ENCODE measurements around the gene KRTAP5-5.
A peak's percentile ranks its signal among the peaks of the same experiment; 100 is the strongest.
"Not testable (repeated sequence)": the region's sequence is repeated elsewhere in the genome, so short reads cannot be mapped to it uniquely, and the experiment has no call there.

Gene KRTAP5-5

GRCh38 chr11:1641096-1641495 is 11.5 kb downstream of the KRTAP5-5 start:
- DNase-seq (ENCODE audit: low read depth in 2 of 3, low spot score in 2 of 3), result no peak

- DNase-seq (ENCODE audit: low read depth in 2 of 3, low spot score in 2 of 3), result no peak
These were observed 12.9 kb downstream of the KRTAP5-5 start for GRCh38 chr11:1642288-1643145.

- DNase-seq (ENCODE audit: low read depth in 2 of 3, low spot score in 2 of 3), result no peak
These were observed 13.6 kb downstream of the KRTAP5-5 start for GRCh38 chr11:1643146-1643690.

GRCh38 chr11:1644601-1645356 is 15.2 kb downstream of the KRTAP5-5 start:
- DNase-seq (ENCODE audit: low read depth in 2 of 3, low spot score in 2 of 3), result no peak

GRCh38 chr11:1645357-1645821 is 15.8 kb downstream of the KRTAP5-5 start:
- no peak for DNase-seq (ENCODE audit: low read depth in 2 of 3, low spot score in 2 of 3)

GRCh38 chr11:1646540-1646939 is 17.0 kb downstream of the KRTAP5-5 start:
- not testable (repeated sequence) for DNase-seq (ENCODE audit: low read depth in 2 of 3, low spot score in 2 of 3)

- no peak for DNase-seq (ENCODE audit: low read depth in 2 of 3, low spot score in 2 of 3)
These were observed 18.5 kb downstream of the KRTAP5-5 start for GRCh38 chr11:1647901-1648652.

- no peak for DNase-seq (ENCODE audit: low read depth in 2 of 3, low spot score in 2 of 3)
These were observed 19.3 kb downstream of the KRTAP5-5 start for GRCh38 chr11:1648653-1649420.

GRCh38 chr11:1650034-1650917 is 20.7 kb downstream of the KRTAP5-5 start:
- DNase-seq (ENCODE audit: low read depth in 2 of 3, low spot score in 2 of 3), result no peak

GRCh38 chr11:1650918-1651262 is 21.3 kb downstream of the KRTAP5-5 start:
- no peak for DNase-seq (ENCODE audit: low read depth in 2 of 3, low spot score in 2 of 3)

- no peak for DNase-seq (ENCODE audit: low read depth in 2 of 3, low spot score in 2 of 3)
These were observed 21.9 kb downstream of the KRTAP5-5 start for GRCh38 chr11:1651411-1651980.

- no peak for DNase-seq (ENCODE audit: low read depth in 2 of 3, low spot score in 2 of 3)
These were observed 22.5 kb downstream of the KRTAP5-5 start for GRCh38 chr11:1652026-1652425.

GRCh38 chr11:1652442-1652770 is 22.8 kb downstream of the KRTAP5-5 start:
- no peak for DNase-seq (ENCODE audit: low read depth in 2 of 3, low spot score in 2 of 3)

- DNase-seq (ENCODE audit: low read depth in 2 of 3, low spot score in 2 of 3), result peak; percentile 43 to 84 (median 73)
These were observed 23.4 kb downstream of the KRTAP5-5 start for GRCh38 chr11:1652771-1653540.

- no peak for DNase-seq (ENCODE audit: low read depth in 2 of 3, low spot score in 2 of 3)
These were observed 24.2 kb downstream of the KRTAP5-5 start for GRCh38 chr11:1653541-1654387.

- no peak for DNase-seq (ENCODE audit: low read depth in 2 of 3, low spot score in 2 of 3)
These were observed 25.0 kb downstream of the KRTAP5-5 start for GRCh38 chr11:1654388-1655167.
